GM19328 (cell line): ENCODE measurements around the gene CTBP1.

Experiments used
- ATAC-seq: cut with Tn5 transposase; IDR thresholded peaks from one replicate; pipeline ENCODE4 v1.9.1; 2021; ENCODE audit warnings: mild to moderate bottlenecking, moderate library complexity; ENCODE audit not compliant: unreplicated experiment

Gene CTBP1

DNA sequence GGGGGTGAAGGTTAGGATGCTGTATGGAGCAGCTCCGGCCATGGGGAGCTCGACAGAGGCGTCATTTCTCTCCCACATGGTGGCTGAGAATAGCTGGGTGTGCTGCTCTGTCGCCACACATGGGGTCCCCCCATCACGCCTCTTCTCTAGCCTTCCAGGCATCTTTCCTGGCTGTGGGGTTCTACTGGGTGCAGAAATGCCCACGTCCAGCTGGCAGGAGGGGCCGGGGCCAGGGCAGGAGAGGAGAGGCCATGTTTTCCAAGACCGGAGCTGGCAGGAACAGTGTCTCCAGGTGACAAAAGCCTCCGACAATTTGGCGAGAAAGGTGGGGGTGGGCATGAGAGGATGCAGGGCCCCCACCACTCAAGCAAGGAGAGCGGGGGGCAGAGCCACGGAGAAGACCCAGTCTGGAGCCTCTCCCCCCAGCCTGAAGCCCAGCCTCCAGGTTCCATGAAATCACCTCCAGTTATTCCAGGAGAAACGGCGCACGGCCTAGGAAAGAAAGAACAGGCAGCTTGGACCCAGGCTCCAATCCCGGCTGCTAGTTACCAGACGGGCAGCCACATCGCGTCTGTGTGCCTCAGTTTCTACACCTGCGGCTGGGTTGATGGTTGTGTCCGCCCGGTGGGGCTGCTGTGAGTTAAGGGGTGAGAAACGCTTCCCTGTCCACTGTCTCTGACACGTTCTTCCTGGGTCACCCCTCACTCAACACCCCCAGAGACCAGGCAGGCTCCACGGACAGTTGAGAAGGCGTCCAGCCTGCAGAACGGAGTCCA, 49.2 kb downstream of the CTBP1 start:
- ATAC-seq = no peak

DNA sequence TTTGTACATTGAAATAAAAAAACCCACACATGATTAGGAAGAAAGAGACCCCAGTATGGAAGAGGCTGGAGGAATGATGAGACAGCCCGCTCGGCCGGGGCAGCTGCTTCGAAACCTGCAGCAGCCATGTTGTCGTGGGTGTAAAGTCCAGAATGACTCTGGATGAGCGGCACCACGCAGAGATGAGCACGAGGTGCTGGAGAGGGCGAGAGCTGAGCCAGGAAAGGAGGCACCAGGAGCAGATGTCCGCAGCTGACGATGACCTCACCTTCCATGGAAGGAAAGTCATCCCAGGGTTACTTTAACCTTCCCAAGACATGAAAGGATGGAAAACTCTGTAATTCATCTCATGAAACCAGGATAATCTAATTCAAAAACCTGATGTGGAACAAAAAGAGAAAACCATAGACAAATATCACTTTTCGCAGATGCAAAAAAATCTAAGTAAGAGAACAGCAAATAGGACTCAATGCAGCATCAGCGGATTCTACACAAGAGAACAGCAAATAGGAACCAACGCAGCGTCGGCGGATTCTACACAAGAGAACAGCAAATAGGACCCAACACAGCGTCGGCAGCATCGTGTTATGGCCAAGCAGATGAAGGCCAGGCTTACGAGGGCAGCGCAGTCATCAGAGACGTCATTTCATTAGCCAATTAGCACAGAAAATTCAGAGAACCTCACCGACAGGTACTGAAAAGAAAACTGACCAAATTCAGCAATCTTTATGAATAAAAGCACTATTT, 50.7 kb downstream of the CTBP1 start:
- ATAC-seq = no peak

- ATAC-seq = no peak
Observed at GRCh38 chr4:1196421-1197183, 52.3 kb downstream of the CTBP1 start.

DNA sequence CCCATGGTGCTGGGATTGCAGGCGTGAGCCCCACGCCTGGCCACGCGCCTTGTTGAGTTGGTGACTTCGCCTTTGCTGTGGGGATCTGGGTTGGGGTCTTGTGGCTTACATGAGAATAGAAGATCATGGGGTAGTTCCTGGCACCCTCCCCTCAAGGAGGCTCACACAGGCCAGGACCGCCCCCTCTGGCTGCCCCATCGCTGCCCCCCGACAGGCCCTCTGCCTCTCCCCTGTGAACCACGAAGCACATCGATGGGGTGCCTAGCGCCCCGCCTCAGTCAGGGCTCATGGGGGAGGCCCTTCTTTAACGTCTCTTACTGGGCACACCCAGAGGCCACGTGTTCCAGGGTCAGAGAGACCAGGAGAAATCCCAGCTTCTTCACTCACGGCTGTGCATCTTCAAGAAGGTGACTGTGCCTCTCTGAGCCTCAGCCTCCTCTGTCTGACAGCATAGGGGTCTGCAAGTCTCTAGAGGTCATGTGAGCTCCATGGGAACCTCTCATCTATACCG, 53.0 kb downstream of the CTBP1 start:
- no peak for ATAC-seq

GRCh38 chr4:1195109-1195671, 53.7 kb downstream of the CTBP1 start:
- ATAC-seq = no peak

DNA sequence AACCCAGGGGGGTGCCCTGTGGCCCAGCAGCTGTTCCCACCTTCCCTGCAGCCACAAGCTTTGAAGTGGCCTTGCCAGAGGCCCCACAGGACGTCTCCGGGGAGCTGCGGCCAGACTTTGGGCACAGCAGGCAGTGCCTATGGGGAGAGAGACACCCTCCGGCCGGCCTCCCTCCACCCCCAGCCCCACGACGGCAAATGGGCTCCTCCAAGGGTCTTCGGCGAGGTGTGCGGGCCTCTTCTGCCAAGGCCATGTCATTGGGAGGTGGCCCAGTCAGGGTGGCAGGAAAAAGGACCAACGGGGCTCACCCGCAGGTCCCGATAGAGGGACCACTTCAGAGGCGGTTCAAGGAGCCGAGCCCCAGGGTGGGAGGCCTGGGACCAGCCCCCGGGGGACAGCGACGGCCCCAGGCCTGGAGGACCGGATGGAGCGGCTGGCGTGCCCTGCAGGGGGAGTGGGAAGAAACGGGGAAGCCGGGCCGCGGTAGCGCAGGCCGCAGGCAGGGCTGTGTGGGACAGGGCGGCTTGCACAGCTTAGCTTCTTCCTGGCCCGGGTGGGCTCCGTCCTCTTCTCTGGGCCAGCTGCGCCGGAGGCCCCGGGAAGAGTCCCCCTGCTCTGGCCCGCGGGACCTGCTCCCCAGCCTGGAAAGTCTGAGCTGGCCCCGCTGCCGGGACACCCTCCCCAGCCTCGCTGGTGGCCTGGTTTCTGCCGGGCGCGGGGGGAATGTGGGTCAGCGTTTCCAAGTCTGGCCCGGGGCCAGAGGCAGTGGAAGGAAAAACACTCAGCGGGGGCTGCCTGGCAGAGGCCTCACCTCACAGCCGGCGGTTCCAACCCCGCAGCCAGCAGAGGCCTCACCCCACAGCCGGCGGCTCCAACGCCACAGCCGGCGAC, 54.7 kb downstream of the CTBP1 start:
- no peak for ATAC-seq

DNA sequence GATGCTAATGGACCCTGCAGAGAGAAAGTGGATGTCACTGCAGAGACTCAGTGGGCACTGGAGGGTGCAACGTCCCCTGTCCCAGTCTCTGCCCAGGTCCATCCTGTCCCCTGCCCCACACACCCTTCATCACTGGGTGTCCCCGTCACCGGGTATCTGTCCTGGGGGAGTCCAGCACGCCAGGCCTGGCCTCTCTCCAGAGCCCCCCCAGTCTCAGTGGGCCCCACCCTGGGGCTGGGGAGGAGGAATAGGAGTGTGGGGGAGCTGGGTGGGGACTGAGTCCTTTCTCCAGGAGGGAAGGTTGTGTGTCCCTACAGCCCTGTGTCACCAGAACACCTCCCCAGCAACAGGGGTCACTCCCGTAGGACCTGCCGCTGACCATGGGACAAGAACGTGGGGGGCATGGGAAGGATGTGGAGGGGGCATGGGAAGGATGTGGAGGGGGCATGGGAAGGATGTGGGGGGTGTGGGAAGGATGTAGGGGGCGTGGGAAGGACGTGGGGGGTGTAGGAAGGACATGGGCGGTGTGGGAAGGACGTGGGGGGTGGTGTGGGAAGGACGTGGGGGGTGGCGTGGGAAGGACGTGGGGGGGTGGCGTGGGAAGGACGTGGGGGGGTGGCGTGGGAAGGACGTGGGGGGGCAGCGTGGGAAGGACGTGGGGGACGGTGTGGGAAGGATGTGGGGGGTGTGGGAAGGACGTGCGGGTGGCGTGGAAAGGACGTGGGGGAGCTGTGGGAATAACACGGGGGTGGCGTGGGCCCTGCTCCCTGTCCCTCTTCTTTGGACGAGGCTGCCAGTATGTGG, 55.5 kb downstream of the CTBP1 start:
- ATAC-seq = no peak

- ATAC-seq = no peak
Observed at GRCh38 chr4:1192493-1193205, 56.3 kb downstream of the CTBP1 start.

- no peak for ATAC-seq
Observed at GRCh38 chr4:1192091-1192492, 56.8 kb downstream of the CTBP1 start.

DNA sequence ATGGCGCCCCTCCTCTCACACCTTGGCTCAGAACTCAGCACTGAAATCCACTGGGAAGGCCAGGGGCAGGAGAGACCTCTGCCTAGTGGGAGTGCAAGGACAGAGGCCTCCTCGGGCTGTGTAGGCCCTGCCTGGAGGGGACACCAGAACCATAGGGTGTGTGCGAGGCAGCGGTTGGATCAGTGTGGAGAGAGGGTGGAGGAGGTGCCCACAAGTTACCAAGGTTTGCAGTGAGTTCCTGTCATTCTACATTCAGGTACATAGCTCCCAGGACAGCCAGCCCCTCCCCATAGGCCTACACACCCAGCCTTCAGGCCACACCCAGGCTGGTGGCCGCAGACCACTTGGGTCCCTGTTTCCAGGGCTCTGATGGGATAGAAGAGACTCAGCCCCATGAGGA, 57.3 kb downstream of the CTBP1 start:
- ATAC-seq = no peak

DNA sequence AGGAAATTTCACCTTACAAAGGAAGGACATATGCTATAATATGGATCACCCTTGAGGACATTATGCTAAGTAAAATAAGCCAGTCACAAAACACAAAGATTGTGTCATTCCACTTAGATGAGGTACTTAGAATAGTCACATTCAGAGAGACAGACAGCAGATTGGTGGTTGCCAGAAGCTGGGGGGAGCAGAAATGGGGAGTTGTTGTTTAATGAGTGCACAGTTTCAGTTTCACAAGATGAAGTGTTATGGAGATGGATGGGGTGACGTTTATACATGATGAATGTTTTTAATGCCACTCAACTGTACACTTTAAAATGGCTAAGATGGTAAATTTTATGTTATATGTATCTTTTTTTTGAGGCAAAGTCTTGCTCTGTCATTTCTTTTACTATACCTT, 61.7 kb downstream of the CTBP1 start:
- ATAC-seq = no peak

DNA sequence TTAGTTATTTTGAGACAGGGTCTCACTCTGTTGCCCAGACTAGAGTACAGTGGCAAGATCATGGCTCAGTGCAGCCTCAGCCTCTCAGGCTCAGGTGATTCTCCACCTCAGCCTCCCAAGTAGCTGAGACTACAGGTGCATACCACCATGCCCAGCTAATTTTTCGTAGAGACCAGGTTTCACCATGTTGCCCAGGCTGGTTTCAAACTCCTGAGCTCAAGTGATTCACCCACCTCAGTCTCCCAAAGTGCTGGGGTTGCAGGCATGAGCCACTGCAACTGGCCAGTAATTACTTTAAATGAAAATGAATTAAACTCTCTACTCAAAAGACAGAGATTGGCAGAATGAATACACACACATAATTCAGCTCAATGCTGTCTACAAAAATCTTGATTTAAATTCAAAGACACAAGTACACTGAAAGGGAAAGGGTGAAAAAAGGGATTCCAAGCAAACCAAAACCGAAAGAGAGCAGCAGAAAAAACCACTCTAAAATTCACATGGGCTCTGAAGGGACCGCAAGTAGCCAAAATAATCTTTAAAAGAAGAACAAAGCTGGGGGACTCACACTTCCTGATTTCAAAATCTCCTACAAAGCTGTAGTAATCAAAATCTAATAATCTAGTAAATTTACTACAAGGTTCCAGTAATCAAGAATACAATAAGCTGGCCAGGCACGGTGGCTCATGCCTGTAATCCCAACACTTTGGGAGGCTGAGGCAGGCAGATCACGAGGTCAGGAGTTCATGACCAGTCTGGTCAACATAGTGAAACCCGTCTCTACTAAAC, 64.8 kb downstream of the CTBP1 start:
- no peak for ATAC-seq

GRCh38 chr4:1182313-1182712, 66.6 kb downstream of the CTBP1 start:
- no peak for ATAC-seq

- no peak for ATAC-seq
Observed at GRCh38 chr4:1180663-1181062, 68.3 kb downstream of the CTBP1 start.

DNA sequence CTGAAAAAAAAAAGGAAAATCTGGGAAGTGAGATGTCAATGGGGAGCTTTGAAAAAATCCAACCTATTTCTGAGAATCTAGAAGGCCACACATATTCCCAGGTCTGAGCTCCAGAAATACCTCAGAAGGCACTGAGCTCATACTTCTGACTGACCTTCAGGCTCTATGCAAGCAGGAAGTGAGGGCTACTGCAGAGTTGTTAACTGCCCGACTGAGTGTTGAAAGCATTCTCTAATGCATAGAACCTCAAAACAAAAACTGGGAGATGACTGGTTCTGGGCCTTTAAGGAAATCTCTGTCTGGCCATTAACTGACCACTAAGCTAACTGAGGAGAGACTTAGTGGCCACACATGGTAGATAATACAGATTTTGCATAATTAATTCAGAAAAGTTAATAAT, 69.0 kb downstream of the CTBP1 start:
- no peak for ATAC-seq

DNA sequence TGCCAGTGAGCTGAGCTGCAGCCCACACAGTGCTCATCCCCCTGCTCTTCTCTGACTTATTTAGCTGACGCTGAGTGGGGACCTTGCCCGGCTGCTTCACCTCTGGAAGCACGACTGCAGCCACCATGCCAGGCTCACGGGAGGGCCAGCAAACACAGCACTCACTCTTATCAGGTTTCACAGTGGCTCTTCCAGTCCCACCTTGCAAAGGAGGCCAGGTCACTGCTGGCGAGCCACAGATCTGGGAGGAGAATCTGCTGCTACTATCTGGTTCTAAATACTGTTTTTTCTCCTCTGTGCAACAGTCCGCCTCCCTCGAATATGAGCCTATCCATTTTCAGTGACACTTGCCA, 69.9 kb downstream of the CTBP1 start:
- ATAC-seq = no peak

DNA sequence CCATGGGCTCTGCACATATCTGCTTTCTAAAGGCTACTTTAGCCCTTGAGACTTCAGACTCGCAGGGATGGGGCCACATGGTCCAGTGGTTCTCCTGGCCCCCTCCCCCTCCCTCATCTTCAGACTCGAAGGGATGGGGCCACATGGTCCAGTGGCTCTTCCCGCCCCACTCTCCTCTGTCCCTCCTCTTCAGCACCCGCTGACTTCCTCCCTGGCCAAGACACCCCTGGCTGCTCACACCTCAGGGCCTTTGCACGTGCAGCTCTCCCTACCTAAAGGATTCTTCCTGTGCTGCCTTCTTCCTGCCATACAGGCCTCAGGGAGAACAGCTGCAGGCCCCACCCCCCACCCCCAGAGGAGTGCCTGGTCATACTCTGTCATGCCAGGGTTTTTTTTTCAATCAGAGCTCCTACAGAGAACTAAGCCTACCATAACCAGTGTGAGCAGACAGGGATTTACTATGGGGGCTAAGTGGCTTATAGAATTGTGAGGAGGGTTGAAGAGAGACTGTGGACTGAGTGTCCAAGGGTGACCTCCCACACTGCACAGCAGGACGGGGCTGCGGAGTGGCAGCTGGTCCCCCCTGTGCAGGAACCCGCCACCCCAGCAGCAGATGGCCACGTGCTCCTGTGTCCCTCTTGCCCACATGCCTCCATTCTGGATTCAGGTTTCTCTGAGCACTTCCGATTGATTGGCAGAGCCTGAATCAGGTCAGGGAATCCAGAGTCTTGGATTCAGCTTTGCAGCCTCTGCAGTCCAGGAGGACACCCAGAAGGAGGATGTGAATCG, 70.4 kb downstream of the CTBP1 start:
- ATAC-seq = no peak
